Stimulated activated CD4-positive, alpha-beta T cell treated with anti-CD3 and anti-CD28 coated beads, Interleukin-15, amount 100 ng/mL, for 48 hours (primary cell): Measurements from ENCODE around the gene SWAP70.

Experiments
- DNase-seq, 2 donors: peaks; one replicate each; pipeline ENCODE4 v3.0.0-alpha.2; 2020; ENCODE audit warnings: low read depth in 2 of 2

Gene SWAP70

GRCh38 chr11:9753021-9753420 is 89.1 kb downstream of the SWAP70 start:
- DNase-seq = no peak

GRCh38 chr11:9754010-9754471 is 90.2 kb downstream of the SWAP70 start:
- no peak for DNase-seq

- DNase-seq = no peak
These were observed 91.8 kb downstream of the SWAP70 start for GRCh38 chr11:9755561-9756185.

- DNase-seq = no peak
These were observed 92.6 kb downstream of the SWAP70 start for GRCh38 chr11:9756461-9756860.

- no peak for DNase-seq
These were observed 93.0 kb downstream of the SWAP70 start for GRCh38 chr11:9756878-9757277.

GRCh38 chr11:9757809-9758636 is 94.1 kb downstream of the SWAP70 start:
- peak; percentile 89 to 94 for DNase-seq

GRCh38 chr11:9758637-9759518 is 95.0 kb downstream of the SWAP70 start:
- peak; percentile 37 to 50 for DNase-seq

- peak; percentile 92 to 98 for DNase-seq
These were observed 95.8 kb downstream of the SWAP70 start for GRCh38 chr11:9759519-9760192.

GRCh38 chr11:9760193-9760575 is 96.3 kb downstream of the SWAP70 start:
- no peak for DNase-seq

GRCh38 chr11:9761441-9761945 is 97.6 kb downstream of the SWAP70 start:
- DNase-seq = no peak

GRCh38 chr11:9762531-9762930 is 98.7 kb downstream of the SWAP70 start:
- DNase-seq = no peak

GRCh38 chr11:9763301-9763700 is 99.4 kb downstream of the SWAP70 start:
- no peak for DNase-seq

GRCh38 chr11:9765320-9766101 is 101.6 kb downstream of the SWAP70 start:
- DNase-seq = no peak

- no peak for DNase-seq
These were observed 105.7 kb downstream of the SWAP70 start for GRCh38 chr11:9769621-9770020.

GRCh38 chr11:9771071-9771511 is 107.2 kb downstream of the SWAP70 start:
- DNase-seq = no peak

- no peak for DNase-seq
These were observed 108.3 kb downstream of the SWAP70 start for GRCh38 chr11:9772218-9772617.

- DNase-seq = no peak
These were observed 109.6 kb downstream of the SWAP70 start for GRCh38 chr11:9773524-9773923.

- no peak for DNase-seq
These were observed 110.2 kb downstream of the SWAP70 start for GRCh38 chr11:9774109-9774508.

GRCh38 chr11:9774591-9775397 is 110.9 kb downstream of the SWAP70 start:
- no peak for DNase-seq

- no peak for DNase-seq
These were observed 111.5 kb downstream of the SWAP70 start for GRCh38 chr11:9775398-9775779.
